WTC11 (cell line): ENCODE data around the gene HCLS1.

Experiments
- CTCF ChIP-seq: fragments of 200-600 bp; IDR thresholded peaks from 2 replicates; pipeline ENCODE4 v1.8.0; 2022; ENCODE audit warnings: antibody characterized with exemption
- E2F1 ChIP-seq: sonication (generic); formaldehyde crosslinking; IDR thresholded peaks from 2 replicates; pipeline ENCODE4 v1.8.0; 2022; ENCODE audit warnings: mild to moderate bottlenecking, missing genetic modification reagents
- FOXP1 ChIP-seq: sonication (generic); formaldehyde crosslinking; IDR thresholded peaks from 2 replicates; pipeline ENCODE4 v1.8.0; 2022; ENCODE audit warnings: missing genetic modification reagents, mild to moderate bottlenecking, moderate library complexity, borderline replicate concordance
- TF ChIP-seq, protein P1 (sequence below): fragments of 250-450 bp; sonication (Bioruptor Pico); IDR thresholded peaks from 2 replicates; pipeline ENCODE4 v1.9.0; 2021; ENCODE audit warnings: mild to moderate bottlenecking
- TF ChIP-seq, protein P2 (sequence below): sonication (generic); formaldehyde crosslinking; IDR thresholded peaks from 2 replicates; pipeline ENCODE4 v1.8.0; 2022; ENCODE audit warnings: mild to moderate bottlenecking, missing genetic modification reagents
- TF ChIP-seq, protein P3 (sequence below): sonication (generic); formaldehyde crosslinking; IDR thresholded peaks from 2 replicates; pipeline ENCODE4 v1.8.1; 2022; ENCODE audit warnings: mild to moderate bottlenecking, moderate library complexity, missing genetic modification reagents

DNA sequence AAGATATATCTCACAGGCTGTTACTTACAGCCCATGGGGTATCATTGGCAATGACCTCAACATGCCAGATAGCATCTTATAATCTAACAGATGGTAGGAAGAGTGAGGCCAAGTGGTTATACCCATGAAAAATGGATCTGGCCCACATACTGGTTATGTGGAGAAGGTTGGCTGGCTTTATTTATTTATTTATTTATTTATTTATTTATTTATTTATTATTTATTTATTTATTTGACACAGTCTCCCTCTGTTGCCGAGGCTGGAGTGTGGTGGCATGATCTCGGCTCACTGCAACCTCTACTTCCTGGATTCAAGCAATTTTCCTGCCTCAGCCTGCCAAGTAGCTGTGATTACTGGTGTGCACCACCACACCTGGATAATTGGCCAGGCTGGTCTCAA is 55.9 kb downstream of the HCLS1 start:
- TF ChIP-seq, protein P1, sequence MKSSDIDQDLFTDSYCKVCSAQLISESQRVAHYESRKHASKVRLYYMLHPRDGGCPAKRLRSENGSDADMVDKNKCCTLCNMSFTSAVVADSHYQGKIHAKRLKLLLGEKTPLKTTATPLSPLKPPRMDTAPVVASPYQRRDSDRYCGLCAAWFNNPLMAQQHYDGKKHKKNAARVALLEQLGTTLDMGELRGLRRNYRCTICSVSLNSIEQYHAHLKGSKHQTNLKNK (CRISPR knock-in tag), result no peak
- TF ChIP-seq, protein P2, sequence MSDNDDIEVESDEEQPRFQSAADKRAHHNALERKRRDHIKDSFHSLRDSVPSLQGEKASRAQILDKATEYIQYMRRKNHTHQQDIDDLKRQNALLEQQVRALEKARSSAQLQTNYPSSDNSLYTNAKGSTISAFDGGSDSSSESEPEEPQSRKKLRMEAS (CRISPR knock-in tag), result no peak
- TF ChIP-seq CTCF, result no peak
- no peak for TF ChIP-seq FOXP1 (CRISPR knock-in tag)
- no peak for TF ChIP-seq E2F1 (CRISPR knock-in tag)
- TF ChIP-seq, protein P3, sequence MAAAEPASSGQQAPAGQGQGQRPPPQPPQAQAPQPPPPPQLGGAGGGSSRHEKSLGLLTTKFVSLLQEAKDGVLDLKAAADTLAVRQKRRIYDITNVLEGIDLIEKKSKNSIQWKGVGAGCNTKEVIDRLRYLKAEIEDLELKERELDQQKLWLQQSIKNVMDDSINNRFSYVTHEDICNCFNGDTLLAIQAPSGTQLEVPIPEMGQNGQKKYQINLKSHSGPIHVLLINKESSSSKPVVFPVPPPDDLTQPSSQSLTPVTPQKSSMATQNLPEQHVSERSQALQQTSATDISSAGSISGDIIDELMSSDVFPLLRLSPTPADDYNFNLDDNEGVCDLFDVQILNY, result no peak
